HG02981 (cell line): ENCODE data around the gene UBE2F.
A peak's percentile ranks its signal among the peaks of the same experiment; 100 is the strongest.
"Not testable (repeated sequence)": the region's sequence is repeated elsewhere in the genome, so short reads cannot be mapped to it uniquely, and the experiment has no call there.

Experiments
- ATAC-seq: cut with Tn5 transposase; IDR thresholded peaks from one replicate; pipeline ENCODE4 v1.9.1; 2021; ENCODE audit warnings: mild to moderate bottlenecking, moderate library complexity; ENCODE audit not compliant: unreplicated experiment

The UBE2F gene

GRCh38 chr2:237943395-237944094, 23.3 kb upstream of the UBE2F start:
- ATAC-seq = no peak

- ATAC-seq = no peak
Observed at GRCh38 chr2:237944302-237944701, 22.5 kb upstream of the UBE2F start.

- ATAC-seq = no peak
Observed at GRCh38 chr2:237946423-237946822, 20.4 kb upstream of the UBE2F start.

GRCh38 chr2:237951354-237951753, 15.5 kb upstream of the UBE2F start:
- ATAC-seq = not testable (repeated sequence)

GRCh38 chr2:237951878-237952277, 14.9 kb upstream of the UBE2F start:
- no peak for ATAC-seq

- ATAC-seq = no peak
Observed at GRCh38 chr2:237952851-237953250, 14.0 kb upstream of the UBE2F start.

- ATAC-seq = no peak
Observed at GRCh38 chr2:237955640-237956401, 11.0 kb upstream of the UBE2F start.

- ATAC-seq = no peak
Observed at GRCh38 chr2:237956402-237956736, 10.4 kb upstream of the UBE2F start.

GRCh38 chr2:237961637-237962036, 5.2 kb upstream of the UBE2F start:
- ATAC-seq = no peak

- ATAC-seq = no peak
Observed at GRCh38 chr2:237962432-237963084, 4.3 kb upstream of the UBE2F start.

- ATAC-seq = not testable (repeated sequence)
Observed at GRCh38 chr2:237963490-237963991, 3.3 kb upstream of the UBE2F start.

- ATAC-seq = no peak
Observed at GRCh38 chr2:237964194-237964577, 2.6 kb upstream of the UBE2F start.

- ATAC-seq = no peak
Observed at GRCh38 chr2:237964578-237965404, 2.0 kb upstream of the UBE2F start.

GRCh38 chr2:237965844-237966243, 970 bp upstream of the UBE2F start:
- not testable (repeated sequence) for ATAC-seq

GRCh38 chr2:237966250-237966564, 607 bp upstream of the UBE2F start:
- no peak for ATAC-seq

GRCh38 chr2:237967463-237967951, 693 bp downstream of the UBE2F start:
- ATAC-seq = no peak

GRCh38 chr2:237968048-237968862, 1.4 kb downstream of the UBE2F start:
- ATAC-seq = peak; percentile 40

- no peak for ATAC-seq
Observed at GRCh38 chr2:237971661-237972060, 4.8 kb downstream of the UBE2F start.

GRCh38 chr2:237972211-237972610, 5.4 kb downstream of the UBE2F start:
- no peak for ATAC-seq

- ATAC-seq = no peak
Observed at GRCh38 chr2:237972936-237973335, 6.1 kb downstream of the UBE2F start.
